Hepatocyte (in vitro differentiated cells): ENCODE data around the gene WDR90.

ENCODE experiments used
- CTCF ChIP-seq: fragments of 200-600 bp; sonication (generic); IDR thresholded peaks from 2 replicates; pipeline ENCODE4 v1.5.1; 2016; ENCODE audit warnings: antibody characterized with exemption, mild to moderate bottlenecking; ENCODE audit not compliant: poor library complexity
- EZH2 ChIP-seq: fragments of 200-600 bp; sonication (generic); IDR thresholded peaks from 2 replicates; pipeline ENCODE4 v1.6.1; 2016; ENCODE audit warnings: antibody characterized with exemption, mild to moderate bottlenecking, borderline replicate concordance
- EZH2phosphoT487 ChIP-seq: fragments of 200-600 bp; sonication (generic); IDR thresholded peaks from one replicate; pipeline ENCODE4 v1.6.1; 2018; ENCODE audit warnings: antibody characterized with exemption, mild to moderate bottlenecking, low read depth, moderate library complexity; ENCODE audit not compliant: unreplicated experiment, severe bottlenecking

GRCh38 chr16:676565-676902 lies 27.4 kb downstream of the WDR90 start:
- TF ChIP-seq CTCF (no peak), EZH2 (no peak), EZH2phosphoT487 (no peak)
